Activated CD8-positive, alpha-beta memory T cell treated with anti-CD3 and anti-CD28 coated beads for 4 hours (primary cell): ENCODE measurements around the gene CYGB.

Experiments used
- DNase-seq, 2 donors: peaks; one replicate each; pipeline ENCODE4 v3.0.0-alpha.2; 2020; ENCODE audit warnings: low read depth in 2 of 2

CYGB gene

DNA sequence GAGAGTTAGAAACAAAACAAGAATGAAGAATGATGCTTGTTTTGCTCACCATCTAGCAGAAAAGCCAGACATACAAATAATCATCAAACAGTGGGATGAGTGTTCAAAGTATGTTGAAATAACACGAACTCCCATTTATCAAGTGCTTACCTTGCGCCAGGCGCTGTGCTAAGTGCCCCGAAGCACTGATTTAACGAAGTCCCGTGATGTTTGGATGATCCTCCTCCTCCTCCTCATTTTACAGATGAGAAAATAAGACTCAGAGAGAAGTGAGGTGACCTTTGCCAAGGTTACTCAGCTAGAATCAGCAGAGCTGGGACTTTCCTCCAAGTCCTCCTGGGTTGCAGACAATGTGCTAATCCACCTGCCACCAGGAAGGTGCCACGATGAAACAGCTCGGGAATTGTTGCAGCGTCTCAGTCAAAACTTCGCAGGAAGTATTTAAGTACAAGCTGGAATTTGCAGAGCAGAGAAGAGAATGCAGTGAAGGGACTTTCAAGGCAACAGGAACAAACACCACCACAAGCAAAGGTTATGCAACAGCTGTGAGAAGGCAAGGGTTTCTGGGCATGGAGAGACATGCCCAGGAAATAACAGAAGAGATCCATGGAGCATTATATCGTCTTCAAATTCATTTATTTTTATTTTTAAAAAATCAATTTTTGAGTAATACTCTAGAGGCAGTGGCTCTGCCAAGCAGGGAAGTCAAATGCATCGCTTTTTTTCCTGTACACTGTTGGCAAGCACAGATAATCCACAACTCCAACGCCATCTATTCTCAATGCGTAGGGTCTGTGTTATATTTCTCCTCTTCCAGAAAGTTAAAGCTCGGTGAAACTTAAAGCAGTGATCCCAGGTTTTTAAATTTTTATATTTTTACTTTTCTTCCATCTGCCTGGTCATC lies 13.5 kb upstream of the CYGB start:
- no peak for DNase-seq

- DNase-seq: no peak
These were observed 12.0 kb upstream of the CYGB start for GRCh38 chr17:76549539-76549938.

DNA sequence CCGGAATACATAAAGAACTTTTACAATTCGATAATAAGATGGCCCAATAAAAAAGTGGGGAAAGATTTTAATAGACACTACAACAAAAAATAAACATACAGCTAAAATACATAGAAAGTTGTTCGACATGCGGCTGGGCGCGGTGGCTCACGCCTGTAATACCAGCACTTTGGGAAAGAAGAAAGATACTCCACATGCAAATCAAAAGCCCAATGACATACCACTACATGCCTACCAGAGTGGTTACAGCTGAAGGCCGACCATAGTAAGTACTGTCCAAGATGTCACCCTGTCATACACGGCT lies 11.7 kb upstream of the CYGB start:
- no peak for DNase-seq

GRCh38 chr17:76548378-76549214 lies 11.1 kb upstream of the CYGB start:
- DNase-seq: no peak

DNA sequence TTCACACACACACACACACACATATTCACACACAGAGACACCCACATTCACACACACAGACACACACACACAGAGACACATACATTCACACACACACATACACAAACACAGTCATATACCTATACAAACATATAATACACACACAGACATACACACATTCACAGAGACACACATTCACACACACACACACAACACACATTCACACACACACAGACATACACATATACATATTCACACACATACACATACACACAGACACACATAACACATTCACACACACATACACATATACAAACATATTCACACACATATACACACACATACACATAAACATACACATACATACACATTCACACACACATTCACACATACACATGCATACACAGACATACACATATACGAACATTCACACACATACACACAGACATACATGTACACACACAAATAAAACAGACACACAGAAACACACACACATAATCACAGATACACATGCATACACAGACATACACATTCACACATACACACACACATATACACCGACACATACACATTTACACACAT lies 10.2 kb upstream of the CYGB start:
- DNase-seq: no peak

GRCh38 chr17:76547183-76547641 lies 9.7 kb upstream of the CYGB start:
- DNase-seq: peak; percentile 39 to 43

DNA sequence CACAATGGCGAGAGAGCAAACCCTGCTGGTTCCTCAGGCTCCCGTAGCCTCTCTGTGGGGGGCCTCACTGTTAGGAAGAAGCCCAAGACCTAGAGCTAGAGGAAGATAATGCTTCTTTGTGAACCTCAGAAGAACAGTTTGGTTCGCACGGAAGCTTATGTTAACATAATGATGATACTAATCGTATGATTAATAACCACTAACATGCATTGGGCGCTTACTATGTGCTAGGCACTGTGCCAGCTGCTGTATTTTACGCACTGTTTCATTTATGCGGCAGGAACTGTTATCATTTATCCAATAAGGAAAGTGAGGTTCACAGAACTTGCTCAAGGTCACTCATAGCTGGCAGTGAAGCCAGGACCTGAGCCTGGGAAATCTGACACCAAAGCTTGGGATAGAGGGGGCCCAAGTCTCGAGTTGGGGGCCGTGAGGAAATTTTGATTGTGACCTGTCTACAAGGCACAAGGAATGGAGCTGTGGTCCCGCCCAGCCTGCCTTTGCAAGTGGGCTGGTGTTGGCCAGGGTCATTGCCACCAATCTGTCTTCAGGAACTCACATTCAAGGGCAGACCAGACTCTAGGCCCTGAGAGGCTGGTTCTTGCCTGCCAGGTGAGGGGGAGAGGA lies 9.2 kb upstream of the CYGB start:
- DNase-seq: no peak

DNA sequence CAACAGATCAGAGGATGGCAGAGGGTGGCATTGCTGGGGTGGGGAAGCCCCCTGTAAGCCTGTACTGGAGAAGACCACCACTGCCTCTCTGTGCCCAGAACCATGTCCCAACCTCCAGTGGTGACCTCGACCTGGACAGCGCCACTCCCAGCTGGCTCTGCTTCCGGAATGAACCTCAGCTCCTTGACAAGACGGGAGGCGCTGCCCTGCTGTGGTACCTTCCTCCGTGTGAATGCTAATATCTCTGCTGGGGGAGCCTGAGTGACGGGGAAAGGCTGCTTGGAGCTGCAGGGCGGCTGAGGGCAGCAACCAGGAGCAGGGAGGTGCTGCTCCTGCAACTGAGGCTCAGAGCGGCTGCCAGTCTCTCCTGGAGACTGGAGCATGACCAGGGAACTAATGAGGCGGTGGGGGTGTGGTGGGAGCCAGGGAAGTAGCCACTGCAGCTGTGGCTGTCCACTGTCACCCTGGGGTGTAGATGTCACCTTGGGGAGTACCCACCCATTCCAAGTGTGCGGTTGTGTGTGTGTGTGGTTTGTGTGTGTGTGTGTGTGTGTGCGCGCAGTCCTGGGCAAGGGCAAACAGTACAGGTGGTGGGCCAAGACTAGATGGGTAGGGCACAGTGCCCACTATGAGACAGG lies 8.5 kb upstream of the CYGB start:
- no peak for DNase-seq

DNA sequence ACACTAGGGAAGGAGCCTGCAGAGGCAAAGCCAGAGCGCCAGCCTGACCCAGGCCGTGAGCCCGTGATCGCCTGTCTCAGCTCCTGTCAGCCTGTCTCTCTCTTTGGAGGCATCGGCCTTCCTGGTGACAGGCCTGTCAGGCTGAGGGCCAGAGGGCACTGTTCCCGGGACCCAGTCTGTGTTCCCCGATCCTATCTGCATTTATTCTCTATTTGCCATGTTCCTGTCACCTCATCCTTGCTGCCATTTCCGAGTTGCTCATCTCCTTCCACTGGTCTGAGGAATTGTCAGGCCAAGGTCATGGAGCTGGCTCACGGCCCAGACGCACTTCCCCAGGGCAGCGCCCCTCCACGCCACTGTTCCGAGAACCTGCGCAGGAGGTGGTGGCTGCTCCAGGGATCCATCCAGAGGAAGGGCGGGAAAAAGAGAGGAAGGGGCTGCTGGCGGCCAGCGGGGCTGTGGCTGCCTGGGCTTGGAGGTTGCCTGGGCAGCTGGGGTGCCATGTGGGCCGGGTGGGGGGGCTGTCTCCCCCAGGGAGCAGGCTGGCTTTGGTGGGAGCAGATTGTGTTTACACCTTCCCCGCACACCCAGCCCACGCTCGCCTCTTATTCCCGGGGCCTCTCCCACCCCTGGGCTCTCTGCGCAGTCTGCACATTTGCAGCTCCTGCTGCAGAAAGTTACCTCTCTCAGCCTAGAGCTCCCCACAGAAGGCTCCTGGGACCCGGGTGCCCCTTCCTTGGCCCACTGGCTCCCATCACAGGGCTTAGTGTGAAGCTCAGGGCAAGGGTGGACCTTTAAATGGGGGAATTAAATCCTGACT lies 7.2 kb upstream of the CYGB start:
- no peak for DNase-seq

DNA sequence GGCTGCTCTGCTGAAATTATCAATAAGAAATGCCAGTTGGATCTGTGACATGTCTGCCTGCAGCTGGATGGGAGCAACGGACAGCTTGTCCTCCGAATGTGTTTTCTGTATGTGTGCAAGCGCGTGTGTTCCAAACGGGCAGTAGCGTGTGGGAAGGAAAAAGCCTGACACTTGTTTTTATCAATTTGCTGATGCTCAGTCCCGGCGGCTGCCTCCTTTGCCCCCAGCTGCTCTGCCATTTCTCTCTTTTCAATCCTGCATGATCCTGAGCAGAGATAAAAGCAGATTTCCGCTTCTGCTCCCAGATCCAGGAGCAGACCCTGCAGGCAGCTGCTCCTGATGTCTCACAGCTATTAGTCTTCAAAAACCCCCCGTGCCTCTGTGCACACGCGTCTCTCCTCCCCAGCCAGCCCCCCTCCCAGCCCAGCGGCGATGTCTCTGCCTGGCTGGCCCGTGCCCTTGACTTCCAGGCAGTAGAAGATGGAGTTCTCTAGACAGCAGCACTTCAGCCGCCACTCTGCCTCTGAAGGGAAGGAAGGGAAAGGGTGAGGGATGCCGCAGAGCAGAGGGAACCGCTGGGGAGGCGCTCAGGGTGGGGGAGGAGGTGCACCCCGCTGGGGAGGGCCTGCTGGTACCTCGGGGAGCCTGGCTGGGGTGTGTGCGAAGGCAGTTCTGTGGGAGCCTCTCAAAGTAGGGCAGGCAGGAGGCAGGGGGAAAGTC lies 6.5 kb upstream of the CYGB start:
- no peak for DNase-seq

GRCh38 chr17:76543482-76543825 lies 5.9 kb upstream of the CYGB start:
- no peak for DNase-seq

DNA sequence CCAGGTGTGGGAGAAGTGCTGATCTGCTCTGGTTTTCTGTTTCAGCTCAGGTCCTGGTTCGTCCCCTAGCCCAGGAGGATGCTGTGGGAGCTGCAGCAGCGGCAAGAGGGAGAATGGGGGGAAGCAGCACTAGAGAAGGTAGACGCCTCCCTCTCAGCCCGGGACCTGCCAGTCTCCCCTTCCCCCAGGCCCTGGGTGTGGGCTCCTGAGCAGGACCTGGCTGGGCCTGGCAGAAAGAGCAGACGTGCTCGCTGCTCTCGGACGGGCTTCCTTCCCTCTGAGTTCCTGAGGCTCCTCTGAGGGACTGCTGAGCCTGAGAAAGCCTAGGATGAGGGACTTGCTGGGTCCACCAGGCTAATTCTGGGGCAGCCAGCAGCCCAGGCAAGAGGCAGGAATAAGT lies 5.5 kb upstream of the CYGB start:
- DNase-seq: no peak

GRCh38 chr17:76542566-76542971 lies 5.1 kb upstream of the CYGB start:
- no peak for DNase-seq

- no peak for DNase-seq
These were observed 4.4 kb upstream of the CYGB start for GRCh38 chr17:76541739-76542454.

DNA sequence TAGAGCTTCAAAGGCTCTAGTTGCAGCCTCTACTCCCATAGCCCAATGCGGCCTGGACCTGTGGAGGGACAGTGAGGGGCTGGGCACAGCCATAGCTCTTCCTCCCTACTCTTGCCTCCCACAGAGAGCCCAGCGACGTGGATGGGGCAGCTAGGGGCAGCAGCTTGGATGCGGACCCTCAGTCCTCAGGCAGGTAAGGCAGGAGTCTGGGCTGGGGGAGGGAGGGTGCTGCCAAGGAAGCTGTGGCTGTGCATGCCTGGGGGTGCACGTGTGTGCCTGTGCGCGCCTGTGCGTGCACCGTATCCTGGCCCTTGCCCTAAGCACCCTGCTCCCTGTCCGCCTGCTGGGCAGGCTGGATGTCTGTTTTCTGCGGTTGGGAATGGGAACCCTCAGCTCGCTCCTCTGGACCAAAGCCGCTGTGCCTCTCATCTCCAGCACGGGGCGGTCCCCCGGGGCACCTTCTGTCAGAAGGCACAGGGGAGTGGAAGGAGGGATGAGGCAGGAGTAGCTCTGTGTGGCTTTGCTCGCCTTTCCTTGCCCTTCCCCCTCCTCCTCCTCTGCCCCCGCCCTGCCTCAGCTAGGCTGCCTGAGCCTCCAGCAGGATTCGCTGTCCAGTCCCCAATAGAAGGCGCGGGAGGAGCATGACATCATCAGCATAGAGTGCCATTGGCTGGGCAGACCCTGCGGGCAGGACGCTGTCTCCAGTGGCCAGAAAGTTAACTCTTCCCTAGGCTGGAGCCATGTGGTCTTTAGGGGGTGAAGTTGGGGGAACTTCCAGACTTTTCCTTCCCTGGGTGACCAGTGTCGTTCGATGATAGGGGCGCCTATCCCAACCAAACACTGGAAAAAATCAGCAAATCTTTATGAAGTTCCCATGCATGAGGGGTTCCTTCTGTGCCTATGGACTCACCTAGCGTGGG lies 3.1 kb upstream of the CYGB start:
- DNase-seq: no peak

DNA sequence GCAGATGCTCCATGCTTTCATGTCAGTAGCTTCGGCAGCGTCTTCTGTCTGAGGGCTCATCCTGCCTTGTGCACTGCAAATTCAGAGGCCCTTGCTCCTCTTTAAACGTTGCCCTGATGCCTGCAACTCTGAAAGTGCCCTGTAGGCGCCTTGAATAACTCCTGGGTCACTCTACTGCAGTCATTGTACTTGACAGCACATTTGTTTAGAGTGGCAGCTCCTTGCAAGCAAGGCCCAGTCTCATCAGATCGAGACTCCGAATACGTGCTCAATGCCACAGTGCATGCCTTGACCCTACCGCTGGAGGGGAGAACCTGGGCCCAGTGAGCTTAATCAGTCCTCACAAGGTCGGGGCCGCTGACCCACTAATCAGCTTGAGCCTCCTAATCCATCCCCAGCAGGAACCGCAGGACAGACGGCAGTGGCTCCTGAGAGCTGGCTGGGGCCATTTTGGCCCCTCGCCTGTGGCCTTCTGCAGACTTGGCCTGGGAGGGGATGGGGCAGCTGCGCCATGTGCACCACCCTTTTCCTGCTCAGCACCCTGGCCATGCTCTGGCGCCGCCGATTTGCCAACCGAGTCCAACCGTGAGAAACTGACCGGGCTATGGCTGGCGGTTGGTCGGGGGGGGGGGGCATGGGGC lies 2.2 kb upstream of the CYGB start, which contains the start of gene PRCD:
Gene PRCD, plus strand, starts transcription at position 414 of the 641 bp plus-strand sequence. Its CDS starts 98 bp downstream, at position 512.
- no peak for DNase-seq

DNA sequence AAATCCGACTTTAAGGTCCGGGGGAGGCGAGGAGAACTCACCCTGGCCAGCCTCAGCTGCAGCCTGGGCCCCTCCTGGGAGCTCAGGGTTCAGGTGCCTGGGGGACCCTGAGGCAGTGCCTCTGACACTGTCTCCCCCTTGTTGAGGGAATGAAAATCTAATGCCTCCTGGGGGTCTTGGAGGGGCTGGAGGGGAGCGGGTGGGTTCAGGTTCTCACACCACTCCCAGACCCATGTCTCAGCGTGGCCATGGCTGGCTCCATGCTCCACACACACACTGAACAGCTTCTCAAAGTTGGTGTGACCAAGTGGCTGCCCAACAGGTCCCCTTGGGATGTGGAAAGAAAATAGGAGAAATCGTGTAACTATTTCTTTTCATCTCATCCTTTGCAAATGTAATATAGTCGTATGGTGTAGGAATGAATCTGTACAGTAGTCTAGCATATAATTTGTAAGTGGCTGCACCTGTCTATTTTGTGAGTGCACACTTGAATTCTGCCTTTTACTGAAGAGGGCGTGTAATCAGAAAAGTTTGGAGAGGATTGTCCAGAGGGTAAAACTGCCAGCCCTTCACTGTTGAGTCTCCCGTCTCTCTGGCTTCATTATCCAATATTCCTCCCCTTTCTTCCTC lies 1.5 kb upstream of the CYGB start:
- no peak for DNase-seq
